Neuronal stem cell (in vitro differentiated cells): Measurements from ENCODE around the gene FOSB.

ENCODE experiments used
- DNase-seq: peaks from one replicate; pipeline ENCODE4 v3.0.0-alpha.2; 2013; ENCODE audit warnings: low spot score
- H2AFZ ChIP-seq: one replicate; pipeline ENCODE4 v1.6.1; 2013; ENCODE audit warnings: mild to moderate bottlenecking, low read length, inconsistent platforms
- H2AK5ac ChIP-seq: 2 replicates; pipeline ENCODE4 v1.6.1; 2013; ENCODE audit warnings: low read depth, mild to moderate bottlenecking, inconsistent platforms, low read length, moderate library complexity, mixed read lengths
- H2BK120ac ChIP-seq: 2 replicates; pipeline ENCODE4 v1.6.1; 2013; ENCODE audit warnings: low read depth, mild to moderate bottlenecking, inconsistent platforms, low read length, moderate library complexity, mixed read lengths
- H2BK12ac ChIP-seq: one replicate; pipeline ENCODE4 v1.6.1; 2013; ENCODE audit warnings: low read length, inconsistent platforms
- H2BK15ac ChIP-seq: 2 replicates; pipeline ENCODE4 v1.6.1; 2013; ENCODE audit warnings: mild to moderate bottlenecking, low read length, inconsistent platforms, mixed read lengths
- H2BK5ac ChIP-seq: one replicate; pipeline ENCODE4 v1.6.1; 2013; ENCODE audit warnings: inconsistent platforms, mild to moderate bottlenecking, low read length, moderate library complexity
- H3K14ac ChIP-seq: one replicate; pipeline ENCODE4 v1.6.1; 2013; ENCODE audit warnings: low read length, inconsistent platforms
- H3K18ac ChIP-seq: 2 replicates; pipeline ENCODE4 v1.6.1; 2013; ENCODE audit warnings: low read length, inconsistent platforms
- H3K23ac ChIP-seq: 2 replicates; pipeline ENCODE4 v1.6.1; 2013; ENCODE audit warnings: low read depth, mild to moderate bottlenecking, mixed read lengths, low read length, inconsistent platforms; ENCODE audit not compliant: poor library complexity
- H3K27ac ChIP-seq: replicated peaks from 3 replicates; pipeline ENCODE4 v1.5.1; 2013; ENCODE audit warnings: low read length, inconsistent platforms
- H3K27me3 ChIP-seq, 3 experiments: 2 replicates each; pipeline ENCODE4 v1.6.1; 2013; ENCODE audit warnings: low read length in 3 of 3, mild to moderate bottlenecking in 2 of 3, inconsistent platforms in 1 of 3, low read depth in 1 of 3, mixed read lengths in 1 of 3, moderate library complexity in 1 of 3; ENCODE audit not compliant: control insufficient read depth in 3 of 3, insufficient read depth in 3 of 3
- H3K36me3 ChIP-seq, 2 donors: replicated peaks in 1 of 2; 2 replicates each; pipeline ENCODE4 v1.6.1; 2013; ENCODE audit warnings: low read length in 2 of 2; ENCODE audit not compliant: control insufficient read depth in 2 of 2, insufficient read depth in 2 of 2
- H3K4ac ChIP-seq: 2 replicates; pipeline ENCODE4 v1.6.1; 2013; ENCODE audit warnings: inconsistent platforms, mild to moderate bottlenecking, low read length, moderate library complexity
- H3K4me1 ChIP-seq, 2 donors: 1 replicate in 1 of 2; 2 replicates in 1 of 2; pipeline ENCODE4 v1.6.1; 2013; ENCODE audit warnings: low read length in 2 of 2, low read depth in 1 of 2; ENCODE audit not compliant: control insufficient read depth in 2 of 2, insufficient read depth in 1 of 2
- H3K4me2 ChIP-seq: one replicate; pipeline ENCODE4 v1.6.1; 2013; ENCODE audit warnings: mild to moderate bottlenecking, low read length, inconsistent platforms; ENCODE audit not compliant: insufficient read depth, poor library complexity, severe bottlenecking
- H3K4me3 ChIP-seq, 2 donors: 2 replicates each; pipeline ENCODE4 v1.5.1; 2013; ENCODE audit warnings: low read length in 2 of 2, mild to moderate bottlenecking in 2 of 2, inconsistent platforms in 1 of 2, moderate library complexity in 1 of 2
- H3K79me1 ChIP-seq: one replicate; pipeline ENCODE4 v1.6.1; 2013; ENCODE audit warnings: low read depth, mild to moderate bottlenecking, inconsistent platforms, low read length, moderate library complexity
- H3K9ac ChIP-seq: one replicate; pipeline ENCODE4 v1.6.1; 2013; ENCODE audit warnings: mild to moderate bottlenecking, low read depth, low read length, inconsistent platforms; ENCODE audit not compliant: poor library complexity
- H3K9me3 ChIP-seq, 2 donors: replicated peaks in 1 of 2; 2 replicates each; pipeline versions ENCODE3 to v1.6.1; 2013; ENCODE audit warnings: low read length in 2 of 2, mild to moderate bottlenecking in 2 of 2, inconsistent platforms in 1 of 2, low read depth in 1 of 2, mixed read lengths in 1 of 2, moderate library complexity in 1 of 2; ENCODE audit not compliant: control insufficient read depth in 2 of 2, insufficient read depth in 1 of 2
- H4K8ac ChIP-seq: one replicate; pipeline ENCODE4 v1.6.1; 2013; ENCODE audit warnings: low read depth, mild to moderate bottlenecking, inconsistent platforms, low read length, moderate library complexity
- H4K91ac ChIP-seq: one replicate; pipeline ENCODE4 v1.6.1; 2013; ENCODE audit warnings: low read length, low read depth, mild to moderate bottlenecking, inconsistent platforms; ENCODE audit not compliant: poor library complexity
- whole genome bisulfite sequencing, 2 donors: extraction: QIAGEN DNeasy Blood & Tissue Kit; methylation state at CpG; one replicate each; pipeline ENCODE4 v1.1.7; 2013; ENCODE audit warnings: missing lambda C conversion rate in 2 of 2, mixed read lengths in 1 of 2; ENCODE audit not compliant: insufficient read length in 2 of 2, insufficient replicate concordance in 1 of 2; ENCODE audit errors: extremely low coverage in 2 of 2; 5-methylcytosine and 5-hydroxymethylcytosine counted together

FOSB gene

DNA sequence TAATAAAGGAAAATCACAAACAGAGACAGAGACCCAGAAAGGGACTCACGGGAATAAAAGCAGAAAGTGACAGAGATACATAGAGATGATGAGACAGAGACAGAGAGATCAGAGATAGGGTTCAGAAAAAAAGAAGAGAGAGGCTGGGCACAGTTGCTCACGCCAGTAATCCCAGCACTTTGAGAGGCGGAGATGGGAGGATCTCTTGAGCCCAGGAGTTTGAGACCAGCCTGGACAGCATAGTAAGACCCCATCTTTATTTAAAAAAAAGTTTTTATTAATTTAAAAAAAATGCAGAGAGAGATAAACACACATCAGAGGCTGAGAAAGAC lies 19.4 kb upstream of the FOSB start:
- no peak overlapping the region for H2BK12ac ChIP-seq
- H4K8ac ChIP-seq, result no peak overlapping the region
- peaks cover 0 to 7% (median 0%) of the 10 kb centered on the region in 3 experiments for H3K27me3 ChIP-seq
- no peak overlapping the region for H2AFZ ChIP-seq
- H3K4me1 ChIP-seq, result peaks cover 8 to 26% of the 10 kb centered on the region in 2 donors
- WGBS, 2 donors, result no CpG with 5 or more reads among the region's 3 CpGs
- H3K79me1 ChIP-seq, result no peaks in the 10 kb centered on the region
- no peak overlapping the region for H3K27ac ChIP-seq
- H2BK5ac ChIP-seq, result no peak overlapping the region
- no peak overlapping the region for H3K14ac ChIP-seq
- H3K9me3 ChIP-seq, result peaks cover 0 to 7% of the 10 kb centered on the region in 2 donors
- H3K4ac ChIP-seq, result no peak overlapping the region
- H2BK120ac ChIP-seq, result no peak overlapping the region
- H3K23ac ChIP-seq, result no peak overlapping the region
- H3K4me3 ChIP-seq, result no peak overlapping the region
- H2BK15ac ChIP-seq, result no peak overlapping the region
- DNase-seq, result no peak
- no peak overlapping the region for H3K4me2 ChIP-seq
- no peak overlapping the region for H3K18ac ChIP-seq
- no peak overlapping the region for H4K91ac ChIP-seq
- H3K9ac ChIP-seq, result no peak overlapping the region
- no peak overlapping the region for H2AK5ac ChIP-seq
- H3K36me3 ChIP-seq, result no peaks in the 10 kb centered on the region

DNA sequence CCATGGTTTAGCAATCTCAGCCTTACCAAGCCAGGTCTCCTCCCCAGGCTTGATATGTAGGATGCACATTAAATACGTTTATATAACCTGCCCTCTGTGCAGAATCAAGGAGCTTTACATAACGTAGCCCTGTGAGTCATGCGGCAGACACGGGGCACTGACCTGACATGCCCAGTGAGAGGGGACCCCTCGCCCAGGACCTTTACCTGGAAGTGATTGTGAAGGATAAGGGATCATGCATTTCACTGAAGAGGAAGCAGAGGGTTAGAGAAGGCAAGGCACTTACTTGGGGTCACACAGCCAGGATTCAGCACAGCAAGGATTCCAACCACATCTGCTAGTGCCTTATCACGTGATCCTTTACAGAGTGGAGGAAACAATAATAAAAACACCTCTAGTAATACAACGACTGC lies 18.9 kb upstream of the FOSB start:
- no peak overlapping the region for H3K27ac ChIP-seq

DNA sequence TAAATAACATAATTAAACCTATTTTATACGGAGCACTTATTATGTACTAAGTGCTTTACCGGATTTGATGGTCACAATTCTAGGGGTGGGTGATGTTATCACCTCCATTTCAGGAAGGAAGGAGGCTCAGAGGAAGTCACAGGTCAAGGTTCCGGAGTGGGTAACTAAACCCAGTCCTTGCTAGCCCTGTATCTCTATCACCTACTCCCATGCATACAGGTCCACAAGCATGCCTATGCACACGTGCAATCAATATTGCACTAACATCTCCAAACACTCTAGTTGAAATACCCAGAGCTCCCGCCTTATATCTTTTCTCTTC lies 17.8 kb upstream of the FOSB start:
- H4K91ac ChIP-seq, result no peak overlapping the region
- no peak overlapping the region for H3K4ac ChIP-seq
- H3K14ac ChIP-seq, result no peak overlapping the region
- no peak overlapping the region for H3K18ac ChIP-seq
- no CpG with 5 or more reads among the region's 5 CpGs for WGBS, 2 donors
- H3K36me3 ChIP-seq, result no peaks in the 10 kb centered on the region
- no peak overlapping the region for H3K9ac ChIP-seq
- no peak overlapping the region for H3K27ac ChIP-seq
- H3K79me1 ChIP-seq, result no peaks in the 10 kb centered on the region
- no peak overlapping the region for H2BK12ac ChIP-seq
- H3K4me3 ChIP-seq, result peak overlapping the region; percentile 50 to 78
- H4K8ac ChIP-seq, result no peak overlapping the region
- H2BK5ac ChIP-seq, result no peak overlapping the region
- H3K9me3 ChIP-seq, result peaks cover 0 to 7% of the 10 kb centered on the region in 2 donors
- peak overlapping the region; percentile 47 for H2AFZ ChIP-seq
- no peak overlapping the region for H3K23ac ChIP-seq
- no peak overlapping the region for H2BK120ac ChIP-seq
- peaks cover 0 to 7% (median 0%) of the 10 kb centered on the region in 3 experiments for H3K27me3 ChIP-seq
- H3K4me1 ChIP-seq, result peaks cover 3 to 17% of the 10 kb centered on the region in 2 donors
- DNase-seq, result no peak
- no peak overlapping the region for H2BK15ac ChIP-seq
- no peak overlapping the region for H2AK5ac ChIP-seq
- H3K4me2 ChIP-seq, result peak overlapping the region; percentile 45

More for the DNA sequence above, 18.9 kb upstream of the FOSB start:
- Histone ChIP-seq H3K9ac (no peak overlapping the region), H4K8ac (no peak overlapping the region), H3K18ac (no peak overlapping the region), H3K4me2 (no peak overlapping the region), H3K27me3 (peaks cover 0 to 7% (median 0%) of the 10 kb centered on the region in 3 experiments), H3K79me1 (no peaks in the 10 kb centered on the region), H4K91ac (no peak overlapping the region), H3K14ac (no peak overlapping the region), H3K4me1 (peaks cover 8 to 22% of the 10 kb centered on the region in 2 donors), H2BK15ac (no peak overlapping the region), H2AFZ (no peak overlapping the region), H2BK5ac (no peak overlapping the region), H3K36me3 (no peaks in the 10 kb centered on the region), H3K9me3 (peaks cover 0 to 7% of the 10 kb centered on the region in 2 donors), H3K23ac (no peak overlapping the region), H3K4ac (no peak overlapping the region), H3K4me3 (no peak overlapping the region), H2BK120ac (no peak overlapping the region), H2BK12ac (no peak overlapping the region), H2AK5ac (no peak overlapping the region)
- DNase-seq, result no peak
- no CpG with 5 or more reads among the region's 7 CpGs for WGBS, 2 donors

DNA sequence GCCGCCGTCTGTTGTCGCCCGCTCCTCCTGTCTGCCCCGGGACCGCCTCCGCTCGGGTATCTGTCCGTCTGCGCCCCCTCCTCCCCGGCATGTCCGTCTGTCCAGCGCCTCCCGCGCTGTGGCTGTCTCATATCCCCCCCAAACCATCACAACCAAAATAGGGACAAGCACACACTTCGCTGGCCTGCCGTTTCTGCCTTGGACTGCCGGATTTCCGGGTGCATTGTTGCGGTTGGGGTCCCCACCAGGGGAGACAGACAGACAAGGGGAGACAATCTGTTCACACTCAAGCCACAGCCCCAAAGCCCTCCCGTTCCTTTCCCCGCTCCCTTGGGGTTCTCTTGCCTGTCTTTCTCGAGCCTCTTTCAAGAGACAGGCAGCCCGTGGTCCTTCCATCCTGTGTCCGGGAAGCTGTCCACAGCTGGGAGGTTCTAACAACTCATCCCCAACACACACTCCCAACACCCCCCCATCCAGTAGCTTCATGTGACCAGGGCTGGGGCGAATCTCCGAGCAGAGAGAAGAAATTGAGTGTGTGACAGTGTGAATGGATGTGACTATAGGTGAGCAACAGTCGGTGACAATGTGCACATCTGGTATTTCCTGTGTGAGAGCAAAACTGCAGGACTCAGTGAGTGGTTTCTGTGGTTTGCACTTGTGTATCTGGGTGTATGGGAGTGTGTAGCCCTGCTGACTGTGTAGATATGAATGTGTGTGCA lies 16.5 kb upstream of the FOSB start:
- peaks cover 10 to 25% of the 10 kb centered on the region in 2 donors for H3K4me1 ChIP-seq
- H3K4ac ChIP-seq, result no peak overlapping the region
- H3K9me3 ChIP-seq, result peaks cover 0 to 7% of the 10 kb centered on the region in 2 donors
- no CpG with 5 or more reads among the region's 28 CpGs for WGBS, 2 donors
- H3K4me2 ChIP-seq, result peak overlapping the region; percentile 78
- peak overlapping the region; percentile 98 for H2AFZ ChIP-seq
- H2AK5ac ChIP-seq, result peak overlapping the region; percentile 2
- H2BK5ac ChIP-seq, result no peak overlapping the region
- DNase-seq, result no peak
- H2BK12ac ChIP-seq, result no peak overlapping the region
- H2BK15ac ChIP-seq, result peak overlapping the region; percentile 7
- no peak overlapping the region for H4K91ac ChIP-seq
- no peak overlapping the region for H4K8ac ChIP-seq
- H3K27me3 ChIP-seq, result peaks cover 0 to 7% (median 0%) of the 10 kb centered on the region in 3 experiments
- no peak overlapping the region for H2BK120ac ChIP-seq
- no peak overlapping the region for H3K27ac ChIP-seq
- peak overlapping the region; percentile 41 for H3K14ac ChIP-seq
- H3K36me3 ChIP-seq, result no peaks in the 10 kb centered on the region
- peak overlapping the region; percentile 49 to 78 for H3K4me3 ChIP-seq
- no peak overlapping the region for H3K9ac ChIP-seq
- peak overlapping the region; percentile 1 for H3K23ac ChIP-seq
- H3K79me1 ChIP-seq, result no peaks in the 10 kb centered on the region
- H3K18ac ChIP-seq, result peak overlapping the region; percentile 68
